Loucy (cell line): ENCODE results near the gene SORCS2.

ENCODE experiments used
- H2AFZ ChIP-seq: fragments of 200-600 bp; sonication (generic); 2 replicates; pipeline ENCODE4 v1.6.0; 2016; ENCODE audit warnings: antibody characterized with exemption, mild to moderate bottlenecking, low read length, moderate library complexity
- H3F3A ChIP-seq: fragments of 200-600 bp; 2 replicates; pipeline ENCODE4 v1.6.0; 2016; ENCODE audit warnings: antibody characterized with exemption, low read depth, mild to moderate bottlenecking
- H3K27me3 ChIP-seq: fragments of 200-600 bp; sonication (generic); 2 replicates; pipeline ENCODE4 v1.6.1; 2014; ENCODE audit warnings: low read length, mild to moderate bottlenecking; ENCODE audit not compliant: insufficient read depth, poor library complexity, severe bottlenecking
- H3K36me3 ChIP-seq: fragments of 200-600 bp; sonication (generic); 2 replicates; pipeline ENCODE4 v1.6.1; 2016; ENCODE audit warnings: low read length; ENCODE audit not compliant: insufficient read depth
- H3K4me1 ChIP-seq: fragments of 200-600 bp; sonication (generic); 2 replicates; pipeline ENCODE4 v1.5.1; 2014; ENCODE audit warnings: low read length, mild to moderate bottlenecking; ENCODE audit not compliant: insufficient read depth, poor library complexity, severe bottlenecking
- H3K4me2 ChIP-seq: fragments of 200-600 bp; sonication (generic); 2 replicates; pipeline ENCODE4 v1.6.0; 2014; ENCODE audit warnings: antibody characterized with exemption, low read length, low read depth, mild to moderate bottlenecking; ENCODE audit not compliant: poor library complexity, severe bottlenecking
- H3K4me3 ChIP-seq: fragments of 200-600 bp; sonication (generic); 2 replicates; pipeline ENCODE4 v1.5.1; 2014; ENCODE audit warnings: low read length, mild to moderate bottlenecking, mixed read lengths; ENCODE audit not compliant: poor library complexity, severe bottlenecking
- H3K79me2 ChIP-seq: fragments of 200-600 bp; sonication (generic); 2 replicates; pipeline ENCODE4 v1.6.1; 2014; ENCODE audit warnings: low read length; ENCODE audit not compliant: insufficient read depth
- H3K9ac ChIP-seq: fragments of 200-600 bp; sonication (generic); 2 replicates; pipeline ENCODE4 v1.6.0; 2014; ENCODE audit warnings: mild to moderate bottlenecking, low read depth, low read length, moderate library complexity; ENCODE audit not compliant: poor library complexity, severe bottlenecking
- H3K9me2 ChIP-seq: fragments of 200-600 bp; sonication (generic); replicated peaks from 2 replicates; pipeline ENCODE4 v1.6.1; 2016; ENCODE audit warnings: low read depth, low read length, mixed read lengths
- H3K9me3 ChIP-seq: fragments of 200-600 bp; sonication (generic); 2 replicates; pipeline ENCODE4 v1.6.1; 2014; ENCODE audit warnings: mild to moderate bottlenecking, antibody characterized with exemption, low read length, low read depth; ENCODE audit not compliant: insufficient read depth
- H4K20me1 ChIP-seq: fragments of 200-600 bp; sonication (generic); 2 replicates; pipeline ENCODE4 v1.6.0; 2014; ENCODE audit warnings: antibody characterized with exemption, low read length, mild to moderate bottlenecking; ENCODE audit not compliant: insufficient read depth, poor library complexity, severe bottlenecking
- EZH2phosphoT487 ChIP-seq: fragments of 200-600 bp; IDR thresholded peaks from 2 replicates; pipeline ENCODE4 v1.6.1; 2018; ENCODE audit warnings: antibody characterized with exemption, mild to moderate bottlenecking, moderate library complexity, borderline replicate concordance
- TF ChIP-seq, protein P1 (sequence below): fragments of 200-600 bp; sonication (generic); conservative IDR thresholded peaks from 2 replicates; pipeline ENCODE4 v1.5.1; 2014; ENCODE audit warnings: mild to moderate bottlenecking, antibody characterized with exemption, low read length

SORCS2 gene

DNA sequence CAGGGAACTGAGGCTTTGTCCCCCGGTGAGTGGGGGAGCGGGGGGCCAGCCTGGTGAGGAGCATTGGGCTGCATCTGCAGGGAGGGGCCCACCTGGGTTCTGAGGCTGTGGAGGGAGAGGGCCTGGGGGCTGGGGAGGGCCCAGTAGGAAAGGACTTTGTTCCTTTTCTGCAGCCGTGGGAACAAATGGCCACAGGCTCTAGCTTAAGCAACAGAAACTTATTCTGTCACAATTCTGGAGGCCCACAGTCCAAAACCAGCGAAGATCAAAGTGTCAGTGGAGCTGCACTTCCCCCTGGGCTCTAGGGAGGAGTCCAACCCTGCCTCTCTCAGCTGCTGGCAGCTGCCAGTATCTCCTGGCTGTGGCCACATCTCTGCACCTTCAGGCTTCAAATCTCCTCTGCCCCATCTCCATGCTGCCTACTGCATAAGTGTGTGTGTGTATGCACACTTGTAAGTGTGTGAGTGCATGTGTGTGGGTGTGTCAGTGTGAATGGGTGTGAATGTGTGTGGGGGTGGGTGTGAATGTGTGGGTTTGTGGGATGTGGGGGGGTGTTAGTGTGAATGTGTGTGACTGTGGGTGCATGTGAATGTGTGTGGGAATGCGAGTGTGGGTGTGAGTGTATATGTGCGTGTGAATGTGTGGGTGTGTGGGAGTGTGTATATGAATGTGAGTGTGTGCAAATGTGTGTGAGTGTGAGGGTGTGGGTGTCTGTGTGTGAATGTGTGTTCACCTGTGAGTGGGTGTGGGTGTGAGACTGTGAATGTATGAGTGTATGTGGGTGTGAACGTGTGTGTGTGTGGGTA is 446.8 kb downstream of the SORCS2 start:
- Histone ChIP-seq H3K79me2 (no peaks in the 10 kb centered on the region), H3K4me2 (no peak overlapping the region), H3K27me3 (no peaks in the 10 kb centered on the region), H3K9ac (no peak overlapping the region), H2AFZ (no peak overlapping the region), H3K4me3 (no peak overlapping the region), H3K9me3 (peaks cover 13% of the 10 kb centered on the region; the same call in 1 of the 2 replicates), H3K4me1 (no peaks in the 10 kb centered on the region), H3K9me2 (no peaks in the 10 kb centered on the region), H3K36me3 (no peaks in the 10 kb centered on the region), H3F3A (no peaks in the 10 kb centered on the region), H4K20me1 (no peaks in the 10 kb centered on the region)
- TF ChIP-seq, protein P1, sequence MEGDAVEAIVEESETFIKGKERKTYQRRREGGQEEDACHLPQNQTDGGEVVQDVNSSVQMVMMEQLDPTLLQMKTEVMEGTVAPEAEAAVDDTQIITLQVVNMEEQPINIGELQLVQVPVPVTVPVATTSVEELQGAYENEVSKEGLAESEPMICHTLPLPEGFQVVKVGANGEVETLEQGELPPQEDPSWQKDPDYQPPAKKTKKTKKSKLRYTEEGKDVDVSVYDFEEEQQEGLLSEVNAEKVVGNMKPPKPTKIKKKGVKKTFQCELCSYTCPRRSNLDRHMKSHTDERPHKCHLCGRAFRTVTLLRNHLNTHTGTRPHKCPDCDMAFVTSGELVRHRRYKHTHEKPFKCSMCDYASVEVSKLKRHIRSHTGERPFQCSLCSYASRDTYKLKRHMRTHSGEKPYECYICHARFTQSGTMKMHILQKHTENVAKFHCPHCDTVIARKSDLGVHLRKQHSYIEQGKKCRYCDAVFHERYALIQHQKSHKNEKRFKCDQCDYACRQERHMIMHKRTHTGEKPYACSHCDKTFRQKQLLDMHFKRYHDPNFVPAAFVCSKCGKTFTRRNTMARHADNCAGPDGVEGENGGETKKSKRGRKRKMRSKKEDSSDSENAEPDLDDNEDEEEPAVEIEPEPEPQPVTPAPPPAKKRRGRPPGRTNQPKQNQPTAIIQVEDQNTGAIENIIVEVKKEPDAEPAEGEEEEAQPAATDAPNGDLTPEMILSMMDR: no peak
- TF ChIP-seq EZH2phosphoT487: no peak

DNA sequence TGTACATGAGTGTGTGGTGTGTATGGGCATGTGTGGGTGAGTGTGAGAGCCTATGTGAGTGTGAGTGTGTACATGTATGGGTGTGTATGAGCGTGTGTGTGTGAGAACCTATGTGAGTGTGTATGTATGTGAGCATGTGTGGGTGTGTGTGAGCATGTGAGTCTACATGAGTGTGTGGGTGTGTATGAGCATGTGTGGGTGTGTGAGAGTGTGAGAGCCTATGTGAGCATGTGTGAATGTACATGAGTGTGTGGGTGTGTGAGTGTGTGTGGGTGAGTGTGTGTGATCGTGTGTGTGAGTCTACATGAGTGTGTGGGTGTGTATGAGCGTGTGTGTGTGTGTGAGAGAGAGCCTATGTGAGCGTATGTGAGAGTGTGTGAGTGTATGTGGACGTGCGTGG is 447.8 kb downstream of the SORCS2 start:
- no peak overlapping the region for H2AFZ ChIP-seq
- H3K4me2 ChIP-seq: no peak overlapping the region
- no peaks in the 10 kb centered on the region for H3K9me2 ChIP-seq
- no peaks in the 10 kb centered on the region for H3K36me3 ChIP-seq
- H3K79me2 ChIP-seq: no peaks in the 10 kb centered on the region
- no peak overlapping the region for H3K9ac ChIP-seq
- no peaks in the 10 kb centered on the region for H4K20me1 ChIP-seq
- no peaks in the 10 kb centered on the region for H3K27me3 ChIP-seq
- no peaks in the 10 kb centered on the region for H3F3A ChIP-seq
- no peaks in the 10 kb centered on the region for H3K4me1 ChIP-seq
- TF ChIP-seq EZH2phosphoT487: no peak
- TF ChIP-seq, protein P1: no peak
- peaks cover 13% of the 10 kb centered on the region; the same call in 1 of the 2 replicates for H3K9me3 ChIP-seq
- H3K4me3 ChIP-seq: no peak overlapping the region

DNA sequence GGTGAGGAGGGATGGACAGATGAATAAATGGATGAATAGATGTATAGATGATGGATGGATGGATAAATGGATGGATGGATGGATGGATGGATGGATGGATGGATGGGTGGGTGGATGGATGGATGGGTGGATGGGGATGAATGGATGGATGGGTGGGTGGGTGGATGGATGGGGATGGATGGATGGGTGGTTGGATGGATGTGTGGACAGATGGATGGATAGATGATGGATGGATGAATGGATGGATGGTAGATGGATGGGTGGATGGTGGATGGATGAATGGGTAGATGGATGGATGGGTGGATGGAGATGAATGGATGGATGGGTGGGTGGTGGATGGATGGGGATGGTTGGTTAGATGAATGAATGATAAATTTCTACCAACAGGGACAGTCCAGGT is 449.4 kb downstream of the SORCS2 start:
- Histone ChIP-seq H3K9me3 (peaks cover 10% of the 10 kb centered on the region; the same call in 1 of the 2 replicates), H3K9me2 (no peaks in the 10 kb centered on the region), H3K4me2 (no peak overlapping the region), H3F3A (no peaks in the 10 kb centered on the region), H4K20me1 (no peaks in the 10 kb centered on the region), H3K4me1 (no peaks in the 10 kb centered on the region), H3K9ac (no peak overlapping the region), H2AFZ (no peak overlapping the region), H3K4me3 (no peak overlapping the region), H3K27me3 (no peaks in the 10 kb centered on the region), H3K79me2 (no peaks in the 10 kb centered on the region), H3K36me3 (no peaks in the 10 kb centered on the region)
- TF ChIP-seq, protein P1: no peak
- no peak for TF ChIP-seq EZH2phosphoT487
